Cardiac fibroblast (primary cell): ENCODE measurements around the gene IGLL1.
A peak's percentile ranks its signal among the peaks of the same experiment; 100 is the strongest.
"Not testable (repeated sequence)": the region's sequence is repeated elsewhere in the genome, so short reads cannot be mapped to it uniquely, and the experiment has no call there.

ENCODE experiments used
- DNase-seq, 2 donors: peaks; one replicate each; pipeline versions ENCODE4 v3.0.0 to v3.0.0-alpha.2; 2010; ENCODE audit warnings: low read depth in 2 of 2
- H3K4me3 ChIP-seq, 2 donors: replicated peaks in 1 of 2; 1 replicate in 1 of 2; 2 replicates in 1 of 2; pipeline ENCODE4 v1.5.1; 2011; ENCODE audit warnings: low read depth in 2 of 2, low read length in 2 of 2, mild to moderate bottlenecking in 2 of 2, moderate library complexity in 1 of 2
- CTCF ChIP-seq: IDR thresholded peaks from one replicate; pipeline ENCODE4 v1.5.1; 2011; ENCODE audit warnings: low read depth, mild to moderate bottlenecking, low read length, inconsistent platforms

The IGLL1 gene

GRCh38 chr22:23536821-23537345, 43.2 kb downstream of the IGLL1 start:
- no peak overlapping the region for H3K4me3 ChIP-seq
- TF ChIP-seq CTCF: no peak
- DNase-seq: no peak

DNA sequence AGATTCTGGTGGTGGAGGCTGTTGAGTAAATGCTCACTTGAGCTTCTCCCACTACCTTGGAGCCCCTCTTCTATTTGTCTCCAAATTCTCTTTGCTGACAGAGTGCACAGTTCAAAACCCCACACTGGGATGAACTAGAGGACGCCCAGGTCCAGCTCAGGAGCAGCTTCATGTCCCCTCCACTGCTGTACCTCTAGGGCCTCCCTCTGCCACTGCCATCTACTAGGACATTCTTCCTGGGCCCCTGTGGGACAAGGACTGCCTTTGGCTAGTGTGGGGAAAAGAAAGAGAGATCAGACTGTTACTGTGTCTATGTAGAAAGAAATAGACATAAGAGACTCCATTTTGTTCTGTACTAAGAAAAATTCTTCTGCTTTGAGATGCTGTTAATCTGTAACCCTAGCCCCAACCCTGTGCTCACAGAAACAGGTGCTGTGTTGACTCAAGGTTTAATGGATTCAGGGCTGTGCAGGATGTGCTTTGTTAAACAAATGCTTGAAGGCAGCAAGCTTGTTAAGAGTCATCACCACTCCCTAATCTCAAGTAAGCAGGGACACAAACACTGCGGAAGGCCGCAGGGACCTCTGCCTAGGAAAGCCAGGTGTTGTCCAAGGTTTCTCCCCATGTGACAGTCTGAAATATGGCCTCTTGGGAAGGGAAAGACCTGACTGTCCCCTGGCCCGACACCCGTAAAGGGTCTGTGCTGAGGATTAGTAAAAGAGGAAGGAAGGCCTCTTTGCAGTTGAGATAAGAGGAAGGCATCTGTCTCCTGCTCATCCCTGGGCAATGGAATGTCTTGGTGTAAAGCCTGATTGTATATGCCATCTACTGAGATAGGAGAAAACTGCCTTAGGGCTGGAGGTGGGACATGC, 44.1 kb downstream of the IGLL1 start:
- DNase-seq, H3K4me3 ChIP-seq: not testable (repeated sequence)

DNA sequence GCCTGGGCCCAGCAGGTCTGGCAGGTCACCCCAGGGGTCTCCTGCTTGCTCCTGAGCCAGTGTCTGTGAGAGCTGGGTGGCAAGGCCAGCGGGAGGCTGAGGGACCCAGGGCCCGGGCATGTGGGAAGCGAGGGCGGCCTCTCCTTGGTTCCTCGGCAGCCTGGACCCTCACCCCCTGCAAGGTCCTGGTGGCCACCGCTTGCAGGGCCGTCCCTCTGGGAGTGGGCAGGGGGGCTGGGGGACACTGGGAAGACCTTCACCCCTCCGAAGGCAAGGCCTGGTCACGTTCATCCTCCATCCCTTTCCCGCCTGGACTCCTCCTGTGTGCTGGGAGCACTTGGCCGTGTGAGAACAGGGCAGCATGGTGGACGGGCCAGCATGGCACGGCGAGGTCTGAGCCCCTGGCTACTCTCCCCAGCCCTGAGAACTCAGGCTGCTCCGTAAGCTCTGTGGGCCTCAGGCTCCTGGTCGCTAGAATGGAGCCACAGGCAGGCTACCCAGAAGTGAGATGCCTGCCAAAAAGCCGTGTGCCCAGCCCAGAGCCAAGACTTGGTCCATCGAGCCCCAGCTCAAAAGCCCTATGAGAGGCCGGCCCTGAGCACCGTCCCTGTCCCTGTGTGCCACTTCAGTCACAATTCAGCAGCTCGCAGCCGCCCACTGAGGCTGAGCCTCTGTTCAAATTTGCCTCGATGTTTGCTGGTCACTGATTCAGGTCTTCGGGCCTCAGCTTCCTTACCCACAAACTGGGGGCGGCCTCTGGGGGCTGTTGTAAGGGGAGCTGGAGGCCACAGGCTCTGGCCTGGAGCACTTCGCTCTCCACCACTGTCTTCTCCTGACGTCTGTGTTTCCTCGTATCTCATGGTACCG, 45.0 kb downstream of the IGLL1 start:
- H3K4me3 ChIP-seq: no peak overlapping the region
- DNase-seq: no peak
- no peak for TF ChIP-seq CTCF

GRCh38 chr22:23534201-23534850, 45.8 kb downstream of the IGLL1 start:
- no peak overlapping the region for H3K4me3 ChIP-seq
- TF ChIP-seq CTCF: no peak
- DNase-seq: no peak

DNA sequence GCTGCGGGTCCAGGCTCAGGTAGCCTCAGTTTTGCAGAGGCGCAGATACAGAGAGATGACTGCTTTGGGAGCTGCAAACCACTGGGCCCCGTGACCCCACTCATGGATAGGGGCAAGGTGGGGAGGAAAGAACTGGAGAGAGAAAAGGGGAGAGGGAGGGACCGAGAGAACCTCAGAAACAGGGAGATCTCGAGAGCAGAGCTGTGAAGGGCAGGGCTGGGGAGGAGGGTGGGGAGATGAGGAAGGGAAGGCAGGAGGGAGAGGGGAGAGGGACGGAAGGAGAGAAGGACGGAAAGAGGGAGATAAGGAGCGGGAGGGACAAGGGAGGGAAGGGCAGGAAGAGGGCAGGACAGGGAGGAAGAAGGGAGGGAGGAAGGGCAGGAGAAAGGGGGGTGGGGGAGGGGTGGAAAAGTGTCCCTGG, 46.3 kb downstream of the IGLL1 start:
- no peak overlapping the region for H3K4me3 ChIP-seq
- peak in 1 of 2 donors; percentile 55 for DNase-seq
- no peak for TF ChIP-seq CTCF

GRCh38 chr22:23533328-23533762, 46.7 kb downstream of the IGLL1 start:
- DNase-seq: peak in 1 of 2 donors; percentile 52
- TF ChIP-seq CTCF: peak; percentile 26
- no peak overlapping the region for H3K4me3 ChIP-seq
